ENCODE measurements around the gene SMIM12.

GRCh38 chr1:34840426-34840825 is 19.1 kb downstream of the SMIM12 start:
- TF ChIP-seq SPI1 (IDR thresholded peaks at IDR 0.05; ENCODE audit: low read depth, low read length) (no peak), POLR2A (IDR thresholded peaks at IDR 0.05; ENCODE audit: low read depth, low read length) (no peak), POLR2AphosphoS5 (IDR thresholded peaks at IDR 0.05; ENCODE audit: low read depth, low read length) (no peak), TAF1 (IDR thresholded peaks at IDR 0.05; ENCODE audit: low read depth, low read length) (no peak)

Data from GM12891 (cell line).